ENCODE data around the gene AACS.

The AACS gene

DNA sequence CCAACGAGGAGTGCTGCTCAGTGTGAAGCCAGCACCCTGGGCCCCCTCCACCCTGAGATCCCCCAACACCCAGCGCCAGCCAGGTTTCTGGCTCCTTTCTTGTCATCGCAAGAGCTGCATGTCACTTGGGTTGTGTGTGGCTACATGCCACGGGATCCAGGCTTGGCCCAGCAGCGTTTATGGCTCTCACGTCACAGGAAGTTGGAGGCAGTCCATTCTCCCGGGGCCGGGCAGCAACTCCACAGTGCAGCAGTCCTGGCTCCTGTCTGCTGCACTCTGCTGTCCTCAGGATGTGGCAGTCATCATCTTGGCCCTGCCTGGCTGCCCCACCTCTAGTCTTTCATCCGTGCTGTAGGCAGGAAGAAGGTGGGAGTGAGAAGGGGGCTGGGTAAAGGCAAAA, 78.3 kb downstream of the AACS start:
- Histone ChIP-seq H2AFZ (ENCODE audit: low read length) (no peak overlapping the region), H4K20me1 (ENCODE audit: insufficient read depth, low read length) (no peaks in the 10 kb centered on the region), H3K36me3 (replicated peaks; ENCODE audit: insufficient read depth, low read length) (no peaks in the 10 kb centered on the region), H3K4me3 (ENCODE audit: low read length) (no peak overlapping the region), H3K79me2 (ENCODE audit: low read length) (0 out of 2 replicates have a peak, but pooled peaks cover 4% of the 10 kb centered on the region), H3K27ac (ENCODE audit: low read length) (no peak overlapping the region), H3K4me1 (ENCODE audit: low read length) (no peaks in the 10 kb centered on the region), H3K9me2 (replicated peaks; ENCODE audit: insufficient read depth, low read length) (no peaks in the 10 kb centered on the region), H3K27me3 (replicated peaks; ENCODE audit: insufficient read depth, low read length) (no peaks in the 10 kb centered on the region), H3K9me3 (replicated peaks; ENCODE audit: insufficient read depth, low read length) (no peaks in the 10 kb centered on the region), H3K9ac (ENCODE audit: low read length) (no peak overlapping the region), H3F3A (ENCODE audit: insufficient read depth, low read length) (no peaks in the 10 kb centered on the region), H3K4me2 (ENCODE audit: low read depth, low read length) (no peak overlapping the region)
- DNase-seq = no peak
- TF ChIP-seq, protein P1, sequence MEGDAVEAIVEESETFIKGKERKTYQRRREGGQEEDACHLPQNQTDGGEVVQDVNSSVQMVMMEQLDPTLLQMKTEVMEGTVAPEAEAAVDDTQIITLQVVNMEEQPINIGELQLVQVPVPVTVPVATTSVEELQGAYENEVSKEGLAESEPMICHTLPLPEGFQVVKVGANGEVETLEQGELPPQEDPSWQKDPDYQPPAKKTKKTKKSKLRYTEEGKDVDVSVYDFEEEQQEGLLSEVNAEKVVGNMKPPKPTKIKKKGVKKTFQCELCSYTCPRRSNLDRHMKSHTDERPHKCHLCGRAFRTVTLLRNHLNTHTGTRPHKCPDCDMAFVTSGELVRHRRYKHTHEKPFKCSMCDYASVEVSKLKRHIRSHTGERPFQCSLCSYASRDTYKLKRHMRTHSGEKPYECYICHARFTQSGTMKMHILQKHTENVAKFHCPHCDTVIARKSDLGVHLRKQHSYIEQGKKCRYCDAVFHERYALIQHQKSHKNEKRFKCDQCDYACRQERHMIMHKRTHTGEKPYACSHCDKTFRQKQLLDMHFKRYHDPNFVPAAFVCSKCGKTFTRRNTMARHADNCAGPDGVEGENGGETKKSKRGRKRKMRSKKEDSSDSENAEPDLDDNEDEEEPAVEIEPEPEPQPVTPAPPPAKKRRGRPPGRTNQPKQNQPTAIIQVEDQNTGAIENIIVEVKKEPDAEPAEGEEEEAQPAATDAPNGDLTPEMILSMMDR (IDR thresholded peaks at IDR 0.05; ENCODE audit: low read length) = no peak
- TF ChIP-seq EZH2phosphoT487 (IDR thresholded peaks at IDR 0.05; ENCODE audit: low read length) (no peak), EZH2 (optimal IDR thresholded peaks at IDR 0.05; ENCODE audit: low read depth, low read length) (no peak)

DNA sequence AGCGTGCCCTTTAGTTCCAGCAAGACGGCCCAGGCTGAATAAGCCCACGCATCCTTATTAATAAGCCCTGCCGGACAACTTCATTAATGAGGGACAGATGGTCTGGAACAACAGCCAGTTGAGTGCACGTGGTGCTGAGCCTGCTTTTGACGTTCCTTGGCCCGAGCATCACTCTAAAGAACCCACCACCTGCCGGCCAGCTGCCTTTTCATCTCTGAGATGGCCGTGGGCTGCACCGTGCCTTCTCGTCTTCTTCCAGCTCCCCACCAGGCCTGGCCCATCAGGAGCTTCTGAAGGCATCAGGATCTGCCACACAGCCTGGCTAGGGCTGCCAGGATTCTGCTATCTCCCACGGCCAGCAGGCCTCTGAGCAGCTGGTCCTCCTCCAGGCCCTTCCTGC, 80.0 kb downstream of the AACS start:
- H3K4me2 ChIP-seq (ENCODE audit: low read depth, low read length) = no peak overlapping the region
- no peaks in the 10 kb centered on the region for H3K27me3 ChIP-seq (replicated peaks; ENCODE audit: insufficient read depth, low read length)
- DNase-seq = no peak
- TF ChIP-seq, protein P1 (IDR thresholded peaks at IDR 0.05; ENCODE audit: low read length) = no peak
- no peak for TF ChIP-seq EZH2phosphoT487 (IDR thresholded peaks at IDR 0.05; ENCODE audit: low read length)
- H3K36me3 ChIP-seq (replicated peaks; ENCODE audit: insufficient read depth, low read length) = no peaks in the 10 kb centered on the region
- H3K79me2 ChIP-seq (ENCODE audit: low read length) = 0 out of 2 replicates have a peak, but pooled peaks cover 4% of the 10 kb centered on the region
- H3K9ac ChIP-seq (ENCODE audit: low read length) = no peak overlapping the region
- H2AFZ ChIP-seq (ENCODE audit: low read length) = no peak overlapping the region
- H3K27ac ChIP-seq (ENCODE audit: low read length) = no peak overlapping the region
- H3K9me3 ChIP-seq (replicated peaks; ENCODE audit: insufficient read depth, low read length) = no peaks in the 10 kb centered on the region
- H4K20me1 ChIP-seq (ENCODE audit: insufficient read depth, low read length) = no peaks in the 10 kb centered on the region
- peaks cover 2% of the 10 kb centered on the region; the same call in 1 of the 2 replicates for H3K4me1 ChIP-seq (ENCODE audit: low read length)
- no peaks in the 10 kb centered on the region for H3K9me2 ChIP-seq (replicated peaks; ENCODE audit: insufficient read depth, low read length)
- H3F3A ChIP-seq (ENCODE audit: insufficient read depth, low read length) = peaks cover 8% of the 10 kb centered on the region
- H3K4me3 ChIP-seq (ENCODE audit: low read length) = no peak overlapping the region

GRCh38 chr12:125148316-125148715, 83.1 kb downstream of the AACS start:
- Histone ChIP-seq H3K36me3 (replicated peaks; ENCODE audit: insufficient read depth, low read length) (no peaks in the 10 kb centered on the region), H3K79me2 (ENCODE audit: low read length) (0 out of 2 replicates have a peak, but pooled peaks cover 4% of the 10 kb centered on the region), H3K9me3 (replicated peaks; ENCODE audit: insufficient read depth, low read length) (no peaks in the 10 kb centered on the region), H4K20me1 (ENCODE audit: insufficient read depth, low read length) (no peaks in the 10 kb centered on the region), H3K27me3 (replicated peaks; ENCODE audit: insufficient read depth, low read length) (no peaks in the 10 kb centered on the region), H3K27ac (ENCODE audit: low read length) (no peak overlapping the region), H2AFZ (ENCODE audit: low read length) (no peak overlapping the region), H3K4me1 (ENCODE audit: low read length) (peaks cover 4% of the 10 kb centered on the region; the same call in 1 of the 2 replicates), H3F3A (ENCODE audit: insufficient read depth, low read length) (peaks cover 10% of the 10 kb centered on the region), H3K4me2 (ENCODE audit: low read depth, low read length) (no peak overlapping the region), H3K9me2 (replicated peaks; ENCODE audit: insufficient read depth, low read length) (no peaks in the 10 kb centered on the region), H3K4me3 (ENCODE audit: low read length) (no peak overlapping the region), H3K9ac (ENCODE audit: low read length) (no peak overlapping the region)
- TF ChIP-seq EZH2 (optimal IDR thresholded peaks at IDR 0.05; ENCODE audit: low read depth, low read length) = no peak
- TF ChIP-seq, protein P1 (IDR thresholded peaks at IDR 0.05; ENCODE audit: low read length) = no peak
- no peak for TF ChIP-seq EZH2phosphoT487 (IDR thresholded peaks at IDR 0.05; ENCODE audit: low read length)
- DNase-seq = no peak

Measured in MM.1S (cell line).